ENCODE measurements around the gene CAB39L. TPM values are rescaled to one million over a fixed set of nuclear protein-coding genes. Genes with fewer than 3 reads are reported as not detected.
"Not testable (repeated sequence)": the region's sequence is repeated elsewhere in the genome, so short reads cannot be mapped to it uniquely, and the experiment has no call there.

The CAB39L gene
- total and polyA plus RNA-seq, 11 donors, result 5.9 to 27.4 (median 16.2) TPM

- Histone ChIP-seq H3K36me3 (peaks cover 0 to 17% (median 0%) of the 10 kb centered on the region in 9 donors), H3K4me3 (no peak overlapping the region), H3K27me3 (no peaks in the 10 kb centered on the region), H3K9me3 (no peaks in the 10 kb centered on the region), H3K4me1 (peaks cover 0 to 8% (median 4%) of the 10 kb centered on the region in 12 donors), H3K27ac (no peak overlapping the region)
- intact Hi-C loops (cut with DNase I), result loop anchor here in 1 of 10 donors (5.0 kb wide), 1 partner anchor 312 kb away; no protein-coding TSS in a partner anchor
- ATAC-seq (no peak), DNase-seq (no peak)
- WGBS, 4 donors, result 43 to 74% (median 55%) methylated on average over 6 of the region's 6 CpGs
- TF ChIP-seq POLR2A (IDR thresholded peaks at IDR 0.05) (no peak), CTCF (IDR thresholded peaks at IDR 0.05) (no peak)
Observed at GRCh38 chr13:49295244-49295643, 148.6 kb downstream of the CAB39L start.

GRCh38 chr13:49294723-49295122 lies 149.1 kb downstream of the CAB39L start:
- not testable (repeated sequence) for H3K9me3 ChIP-seq, ATAC-seq, DNase-seq, H3K4me1 ChIP-seq, H3K27me3 ChIP-seq, H3K27ac ChIP-seq, H3K4me3 ChIP-seq
- intact Hi-C loops (cut with DNase I), result loop anchor here in 1 of 10 donors (5.0 kb wide), 1 partner anchor 313 kb away; no protein-coding TSS in a partner anchor
- peaks cover 0 to 17% (median 0%) of the 10 kb centered on the region in 9 donors for H3K36me3 ChIP-seq
- WGBS, 4 donors, result 93 to 98% (median 96%) methylated on average over 6 of the region's 6 CpGs

- Histone ChIP-seq H3K36me3 (peaks cover 0 to 17% (median 5%) of the 10 kb centered on the region in 9 donors), H3K4me1 (peaks cover 0 to 8% (median 4%) of the 10 kb centered on the region in 12 donors), H3K4me3 (no peak overlapping the region), H3K27me3 (no peaks in the 10 kb centered on the region), H3K9me3 (no peaks in the 10 kb centered on the region), H3K27ac (peak overlapping the region in 1 of 12 donors; percentile 36)
- 15 to 30% (median 21%) methylated on average over 6 of the region's 6 CpGs for WGBS, 4 donors
- TF ChIP-seq CTCF (IDR thresholded peaks at IDR 0.05) (no peak), POLR2A (IDR thresholded peaks at IDR 0.05) (no peak)
- DNase-seq (peak; percentile 57 to 75 (median 65)), ATAC-seq (peak in 3 of 4 donors; percentile 73 to 79 (median 77))
- intact Hi-C loops (cut with DNase I), result no loop called here
Observed at GRCh38 chr13:49292742-49293486, 150.9 kb downstream of the CAB39L start.

GRCh38 chr13:49288458-49288857 lies 155.4 kb downstream of the CAB39L start:
- Histone ChIP-seq H3K9me3 (no peaks in the 10 kb centered on the region), H3K36me3 (peaks cover 0 to 36% (median 8%) of the 10 kb centered on the region in 9 donors), H3K4me3 (no peak overlapping the region), H3K27ac (no peak overlapping the region), H3K4me1 (peaks cover 0 to 8% (median 4%) of the 10 kb centered on the region in 12 donors), H3K27me3 (no peaks in the 10 kb centered on the region)
- intact Hi-C loops (cut with DNase I), result loop anchor here in 1 of 10 donors (10.0 kb wide), 2 partner anchors 174 to 694 kb away; no protein-coding TSS in a partner anchor
- no peak for DNase-seq
- ATAC-seq, result no peak
- TF ChIP-seq POLR2A (IDR thresholded peaks at IDR 0.05), result no peak
- TF ChIP-seq CTCF (IDR thresholded peaks at IDR 0.05), result no peak
